Glutamatergic neuron (in vitro differentiated cells): ENCODE measurements around the gene CKS2. TPM values are rescaled to one million over a fixed set of nuclear protein-coding genes. Genes with fewer than 3 reads are reported as not detected.
A peak's percentile ranks its signal among the peaks of the same experiment; 100 is the strongest.
"Not testable (repeated sequence)": the region's sequence is repeated elsewhere in the genome, so short reads cannot be mapped to it uniquely, and the experiment has no call there.

Experiments used
- DNase-seq: peaks from one replicate; pipeline ENCODE4 v3.0.0; 2022
- H3K27ac Mint-ChIP-seq: one replicate; pipeline ENCODE4 v1.8.0; 2020; ENCODE audit warnings: mild to moderate bottlenecking, mixed read lengths, inconsistent platforms; ENCODE audit not compliant: unreplicated experiment
- H3K27me3 Mint-ChIP-seq: one replicate; pipeline ENCODE4 v1.8.0; 2020; ENCODE audit warnings: mild to moderate bottlenecking, moderate library complexity, mixed read lengths, inconsistent platforms; ENCODE audit not compliant: unreplicated experiment
- H3K36me3 Mint-ChIP-seq: one replicate; pipeline ENCODE4 v1.8.0; 2020; ENCODE audit warnings: mild to moderate bottlenecking, mixed read lengths, inconsistent platforms; ENCODE audit not compliant: unreplicated experiment
- H3K4me1 Mint-ChIP-seq: one replicate; pipeline ENCODE4 v1.8.0; 2020; ENCODE audit warnings: mild to moderate bottlenecking, low read depth, mixed read lengths, inconsistent platforms; ENCODE audit not compliant: unreplicated experiment
- H3K4me3 Mint-ChIP-seq: one replicate; pipeline ENCODE4 v1.8.0; 2020; ENCODE audit warnings: mild to moderate bottlenecking, mixed read lengths, inconsistent platforms; ENCODE audit not compliant: unreplicated experiment
- H3K9me3 Mint-ChIP-seq: one replicate; pipeline ENCODE4 v1.8.0; 2020; ENCODE audit warnings: mild to moderate bottlenecking, moderate library complexity, mixed read lengths, inconsistent platforms; ENCODE audit not compliant: unreplicated experiment
- total RNA-seq: library from RNA; stranded (reverse); fragmentation: NEBNext Ultra II Directional; extraction: Animal tissue kit (Norgen Biotek cat#: 25700); gene quantifications from one replicate; pipeline ENCODE4 v1.2.1, GENCODE V29; 2021; ENCODE audit not compliant: unreplicated experiment
- TF ChIP-seq, protein P1 (sequence below): fragments of 200-600 bp; sonication (generic); IDR thresholded peaks from one replicate; pipeline ENCODE4 v1.5.0; 2021; ENCODE audit not compliant: partially characterized antibody, unreplicated experiment

The CKS2 gene
- total RNA-seq, 1 donor from 2014 or later: 48.7 TPM

- DNase-seq: no peak
- no peak overlapping the region for H3K4me3 Mint-ChIP-seq
- H3K9me3 Mint-ChIP-seq: peaks cover 14% of the 10 kb centered on the region
- TF ChIP-seq, protein P1, sequence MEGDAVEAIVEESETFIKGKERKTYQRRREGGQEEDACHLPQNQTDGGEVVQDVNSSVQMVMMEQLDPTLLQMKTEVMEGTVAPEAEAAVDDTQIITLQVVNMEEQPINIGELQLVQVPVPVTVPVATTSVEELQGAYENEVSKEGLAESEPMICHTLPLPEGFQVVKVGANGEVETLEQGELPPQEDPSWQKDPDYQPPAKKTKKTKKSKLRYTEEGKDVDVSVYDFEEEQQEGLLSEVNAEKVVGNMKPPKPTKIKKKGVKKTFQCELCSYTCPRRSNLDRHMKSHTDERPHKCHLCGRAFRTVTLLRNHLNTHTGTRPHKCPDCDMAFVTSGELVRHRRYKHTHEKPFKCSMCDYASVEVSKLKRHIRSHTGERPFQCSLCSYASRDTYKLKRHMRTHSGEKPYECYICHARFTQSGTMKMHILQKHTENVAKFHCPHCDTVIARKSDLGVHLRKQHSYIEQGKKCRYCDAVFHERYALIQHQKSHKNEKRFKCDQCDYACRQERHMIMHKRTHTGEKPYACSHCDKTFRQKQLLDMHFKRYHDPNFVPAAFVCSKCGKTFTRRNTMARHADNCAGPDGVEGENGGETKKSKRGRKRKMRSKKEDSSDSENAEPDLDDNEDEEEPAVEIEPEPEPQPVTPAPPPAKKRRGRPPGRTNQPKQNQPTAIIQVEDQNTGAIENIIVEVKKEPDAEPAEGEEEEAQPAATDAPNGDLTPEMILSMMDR: no peak
- peaks cover 33% of the 10 kb centered on the region for H3K36me3 Mint-ChIP-seq
- no peaks in the 10 kb centered on the region for H3K4me1 Mint-ChIP-seq
- H3K27ac Mint-ChIP-seq: no peak overlapping the region
- H3K27me3 Mint-ChIP-seq: no peaks in the 10 kb centered on the region
Measured at GRCh38 chr9:89277454-89277853, 33.5 kb upstream of the CKS2 start.

DNA sequence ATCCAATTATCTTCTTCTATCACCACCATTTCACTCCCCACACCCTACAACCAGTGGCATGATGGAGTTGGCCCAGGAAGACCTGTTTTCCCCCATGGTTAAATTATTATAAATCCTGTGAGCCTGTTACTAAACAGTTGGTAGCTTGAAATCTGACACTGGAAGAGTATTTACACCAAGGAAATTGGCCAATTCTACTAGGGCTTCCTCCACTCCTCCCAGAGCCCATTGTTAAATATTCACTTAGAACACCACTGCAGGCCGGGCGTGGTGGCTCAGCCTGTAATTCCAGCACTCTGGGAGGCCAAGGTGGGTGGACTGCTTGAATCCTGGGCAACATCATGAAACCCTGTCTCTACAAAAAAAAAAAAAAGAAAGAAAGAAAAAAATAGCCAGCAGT lies 32.4 kb upstream of the CKS2 start:
- H3K4me3 Mint-ChIP-seq: no peak overlapping the region
- no peak for DNase-seq
- H3K27ac Mint-ChIP-seq: no peak overlapping the region
- H3K4me1 Mint-ChIP-seq: no peaks in the 10 kb centered on the region
- H3K36me3 Mint-ChIP-seq: peaks cover 24% of the 10 kb centered on the region
- no peaks in the 10 kb centered on the region for H3K27me3 Mint-ChIP-seq
- peaks cover 12% of the 10 kb centered on the region for H3K9me3 Mint-ChIP-seq
- TF ChIP-seq, protein P1: no peak

DNA sequence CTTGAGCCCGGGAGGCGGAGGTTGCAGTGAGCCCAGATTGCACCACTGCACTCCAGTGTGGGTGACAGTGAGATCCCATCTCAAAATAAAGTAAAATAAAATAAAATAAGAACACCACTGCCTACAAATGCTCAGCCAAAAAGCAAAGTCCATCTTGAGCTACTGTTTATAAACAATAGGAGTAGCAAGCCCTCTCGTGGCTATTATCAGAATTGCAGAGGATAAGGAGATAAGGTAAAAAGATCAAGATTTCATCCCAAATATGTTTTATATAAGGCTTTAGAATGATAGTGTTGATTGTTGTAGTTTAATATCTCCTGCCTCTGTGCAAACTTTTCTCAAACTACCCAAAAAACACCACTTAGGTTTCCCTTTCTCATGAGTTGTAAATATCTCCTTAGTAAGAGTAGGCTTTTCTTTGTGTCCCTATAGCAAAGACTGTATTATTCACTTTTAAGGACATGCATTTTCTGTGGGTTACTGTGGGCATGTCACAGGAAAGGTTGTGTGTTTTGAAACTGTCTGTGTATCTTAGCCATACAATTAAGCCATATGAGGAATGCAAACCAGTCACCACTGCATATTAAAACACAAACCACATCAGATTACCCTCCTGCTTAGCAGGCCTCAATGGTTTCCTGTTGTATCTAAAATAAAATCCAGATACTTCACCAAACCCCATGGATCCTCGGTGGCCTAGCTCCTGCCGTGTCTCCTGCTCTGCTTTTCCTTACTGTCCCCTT lies 31.8 kb upstream of the CKS2 start:
- H3K9me3 Mint-ChIP-seq: peaks cover 12% of the 10 kb centered on the region
- no peak overlapping the region for H3K4me3 Mint-ChIP-seq
- H3K27me3 Mint-ChIP-seq: no peaks in the 10 kb centered on the region
- H3K4me1 Mint-ChIP-seq: no peaks in the 10 kb centered on the region
- H3K36me3 Mint-ChIP-seq: peaks cover 22% of the 10 kb centered on the region
- no peak overlapping the region for H3K27ac Mint-ChIP-seq
- DNase-seq: no peak
- TF ChIP-seq, protein P1: peak; percentile 86

DNA sequence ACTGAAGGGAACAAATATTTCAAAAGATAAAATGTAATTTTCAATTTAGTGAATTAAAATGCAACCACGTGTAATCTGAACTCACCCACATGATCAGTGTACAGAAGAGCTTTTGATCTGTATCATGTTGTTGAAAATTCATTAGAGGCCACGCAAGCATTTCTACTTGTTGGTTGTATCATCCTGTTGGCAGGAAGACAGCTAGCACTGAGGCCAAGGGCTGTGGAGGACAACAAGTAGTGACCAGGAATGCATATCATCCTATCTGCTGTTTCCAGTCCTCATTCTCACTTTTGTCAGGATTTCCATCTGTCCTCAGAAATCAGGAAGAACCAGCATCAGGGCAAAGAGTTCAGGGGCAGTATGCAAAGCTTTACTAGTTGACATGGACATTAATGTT lies 29.9 kb upstream of the CKS2 start:
- H3K27ac Mint-ChIP-seq: no peak overlapping the region
- peaks cover 13% of the 10 kb centered on the region for H3K36me3 Mint-ChIP-seq

GRCh38 chr9:89282248-89282968 lies 28.6 kb upstream of the CKS2 start:
- DNase-seq, H3K9me3 Mint-ChIP-seq, H3K27ac Mint-ChIP-seq: not testable (repeated sequence)

More for the DNA sequence above, 29.9 kb upstream of the CKS2 start:
- no peaks in the 10 kb centered on the region for H3K27me3 Mint-ChIP-seq
- no peak overlapping the region for H3K4me3 Mint-ChIP-seq
- TF ChIP-seq, protein P1: no peak
- peaks cover 10% of the 10 kb centered on the region for H3K9me3 Mint-ChIP-seq
- no peak for DNase-seq
- H3K4me1 Mint-ChIP-seq: no peaks in the 10 kb centered on the region

More at GRCh38 chr9:89282248-89282968, 28.6 kb upstream of the CKS2 start:
- H3K27me3 Mint-ChIP-seq, H3K4me3 Mint-ChIP-seq, H3K4me1 Mint-ChIP-seq, H3K36me3 Mint-ChIP-seq: not testable (repeated sequence)
